Mesendoderm (in vitro differentiated cells): ENCODE data around the gene ADGRL3.
A peak's percentile ranks its signal among the peaks of the same experiment; 100 is the strongest.

Experiments
- DNase-seq: peaks from one replicate; pipeline ENCODE4 v3.0.0; 2013
- H2AK5ac ChIP-seq: 2 replicates; pipeline ENCODE4 v1.6.1; 2013; ENCODE audit warnings: low read length, inconsistent platforms
- H2BK120ac ChIP-seq: 2 replicates; pipeline ENCODE4 v1.6.1; 2013; ENCODE audit warnings: low read depth, mild to moderate bottlenecking, low read length, moderate library complexity, mixed read lengths
- H2BK15ac ChIP-seq: replicated peaks from 2 replicates; pipeline ENCODE4 v1.6.1; 2013; ENCODE audit warnings: low read depth, mild to moderate bottlenecking, moderate library complexity
- H2BK5ac ChIP-seq: 2 replicates; pipeline ENCODE4 v1.6.1; 2013; ENCODE audit warnings: low read length, inconsistent platforms
- H3K18ac ChIP-seq: 2 replicates; pipeline ENCODE4 v1.6.1; 2013; ENCODE audit warnings: mild to moderate bottlenecking, low read length, mixed read lengths
- H3K23ac ChIP-seq: one replicate; pipeline ENCODE4 v1.6.1; 2013; ENCODE audit warnings: low read length
- H3K27ac ChIP-seq: 2 replicates; pipeline ENCODE4 v1.5.1; 2013; ENCODE audit warnings: low read depth, mild to moderate bottlenecking, inconsistent platforms, low read length, moderate library complexity
- H3K27me3 ChIP-seq: 2 replicates; pipeline ENCODE4 v1.6.1; 2013; ENCODE audit warnings: low read length, control low read depth, mild to moderate bottlenecking, inconsistent platforms; ENCODE audit not compliant: insufficient read depth, poor library complexity
- H3K36me3 ChIP-seq: 2 replicates; pipeline ENCODE4 v1.6.1; 2013; ENCODE audit warnings: low read length, inconsistent platforms; ENCODE audit not compliant: control insufficient read depth, insufficient read depth
- H3K4ac ChIP-seq: one replicate; pipeline ENCODE4 v1.6.1; 2013; ENCODE audit warnings: low read depth, mild to moderate bottlenecking, low read length, moderate library complexity
- H3K4me1 ChIP-seq: 2 replicates; pipeline ENCODE4 v1.6.1; 2013; ENCODE audit warnings: low read depth, low read length, inconsistent platforms; ENCODE audit not compliant: control insufficient read depth
- H3K4me2 ChIP-seq: 2 replicates; pipeline ENCODE4 v1.6.1; 2013; ENCODE audit warnings: low read length
- H3K4me3 ChIP-seq: 2 replicates; pipeline ENCODE4 v1.5.1; 2013; ENCODE audit warnings: mild to moderate bottlenecking, low read length
- H3K56ac ChIP-seq: one replicate; pipeline ENCODE4 v1.6.1; 2013; ENCODE audit warnings: low read length
- H3K79me1 ChIP-seq: 2 replicates; pipeline ENCODE4 v1.6.1; 2013; ENCODE audit warnings: low read length, inconsistent platforms
- H3K79me2 ChIP-seq: 2 replicates; pipeline ENCODE4 v1.6.1; 2013; ENCODE audit warnings: mild to moderate bottlenecking, low read length; ENCODE audit not compliant: control insufficient read depth, insufficient read depth
- H3K9ac ChIP-seq: 2 replicates; pipeline ENCODE4 v1.6.1; 2013; ENCODE audit warnings: low read length, inconsistent platforms
- H4K5ac ChIP-seq: one replicate; pipeline ENCODE4 v1.6.1; 2013; ENCODE audit warnings: low read length
- H4K8ac ChIP-seq: one replicate; pipeline ENCODE4 v1.6.1; 2013; ENCODE audit warnings: low read depth, mild to moderate bottlenecking, control low read depth, low read length, moderate library complexity
- WGBS: extraction: QIAGEN DNeasy Blood & Tissue Kit; methylation state at CpG from one replicate; pipeline ENCODE4 v1.1.7; 2013; ENCODE audit warnings: low lambda C conversion rate, missing lambda C conversion rate; ENCODE audit not compliant: insufficient coverage; ENCODE audit errors: extremely low coverage; 5-methylcytosine and 5-hydroxymethylcytosine counted together

ADGRL3 gene

DNA sequence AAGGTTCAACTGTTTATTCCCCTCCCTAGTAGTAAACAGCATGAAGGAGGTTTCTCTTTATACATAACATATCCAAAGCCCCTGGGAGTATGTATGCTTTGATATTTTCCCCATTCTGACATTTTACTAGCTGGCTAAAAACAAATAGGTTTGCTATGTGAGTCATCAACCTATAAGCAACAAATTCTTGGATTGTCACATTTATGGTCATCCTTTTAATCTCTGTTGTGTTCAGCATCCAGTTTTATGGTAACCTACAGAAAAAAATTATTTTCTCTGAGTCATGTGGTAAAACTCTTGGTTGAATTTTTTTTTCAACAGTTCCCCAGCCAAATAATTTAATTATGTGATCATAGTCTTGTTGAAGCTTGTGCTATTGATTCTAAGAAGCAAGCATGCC lies 734.1 kb downstream of the ADGRL3 start:
- Histone ChIP-seq H3K4ac (no peak overlapping the region), H3K27ac (no peak overlapping the region), H2BK15ac (no peak overlapping the region), H3K4me2 (no peak overlapping the region), H2BK120ac (no peak overlapping the region), H4K5ac (no peak overlapping the region), H2BK5ac (no peak overlapping the region), H3K4me3 (no peak overlapping the region), H2AK5ac (no peak overlapping the region), H3K36me3 (no peaks in the 10 kb centered on the region), H3K56ac (no peak overlapping the region), H3K4me1 (no peaks in the 10 kb centered on the region), H3K79me2 (no peaks in the 10 kb centered on the region), H3K79me1 (no peaks in the 10 kb centered on the region), H3K23ac (no peak overlapping the region), H4K8ac (no peak overlapping the region), H3K27me3 (no peaks in the 10 kb centered on the region), H3K18ac (no peak overlapping the region), H3K9ac (no peak overlapping the region)
- DNase-seq, result no peak

DNA sequence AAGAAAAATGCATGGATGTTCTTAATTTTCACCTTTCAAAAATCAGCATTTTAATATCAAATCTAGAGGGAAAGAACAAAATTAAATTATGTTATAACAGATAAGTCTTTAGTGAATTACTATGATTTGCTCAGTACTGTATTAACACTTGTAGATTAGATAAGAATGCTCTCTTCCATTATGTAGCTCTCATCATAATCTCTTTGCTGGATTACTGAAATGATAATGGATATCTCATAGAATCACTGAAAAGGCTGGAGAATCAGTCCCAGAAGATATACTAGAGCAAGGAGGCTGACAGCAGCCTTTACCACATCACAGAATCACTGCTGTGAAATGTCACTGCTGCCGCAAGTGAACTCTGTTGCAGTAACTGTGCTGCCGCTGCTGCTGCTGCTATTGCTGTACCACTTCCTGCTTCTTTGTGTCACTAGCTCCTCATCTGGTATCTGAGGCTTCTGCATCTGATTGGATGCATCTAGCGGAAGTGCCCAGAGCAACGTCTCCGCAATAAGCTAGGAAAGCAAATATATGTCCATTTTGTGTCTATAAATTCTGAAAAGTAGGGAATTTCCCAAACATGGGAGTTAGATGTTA lies 738.2 kb downstream of the ADGRL3 start:
- Histone ChIP-seq H2AK5ac (no peak overlapping the region), H3K79me1 (no peaks in the 10 kb centered on the region), H3K4ac (no peak overlapping the region), H3K9ac (no peak overlapping the region), H3K18ac (no peak overlapping the region), H3K56ac (no peak overlapping the region), H2BK15ac (no peak overlapping the region), H3K4me2 (no peak overlapping the region), H4K8ac (no peak overlapping the region), H4K5ac (no peak overlapping the region), H3K4me1 (no peaks in the 10 kb centered on the region), H3K23ac (no peak overlapping the region), H3K79me2 (no peaks in the 10 kb centered on the region), H3K27me3 (no peaks in the 10 kb centered on the region), H3K36me3 (no peaks in the 10 kb centered on the region), H3K4me3 (no peak overlapping the region), H2BK120ac (no peak overlapping the region), H2BK5ac (no peak overlapping the region), H3K27ac (no peak overlapping the region)
- DNase-seq, result peak; percentile 88
- no CpG with 5 or more reads among the region's 5 CpGs for WGBS

DNA sequence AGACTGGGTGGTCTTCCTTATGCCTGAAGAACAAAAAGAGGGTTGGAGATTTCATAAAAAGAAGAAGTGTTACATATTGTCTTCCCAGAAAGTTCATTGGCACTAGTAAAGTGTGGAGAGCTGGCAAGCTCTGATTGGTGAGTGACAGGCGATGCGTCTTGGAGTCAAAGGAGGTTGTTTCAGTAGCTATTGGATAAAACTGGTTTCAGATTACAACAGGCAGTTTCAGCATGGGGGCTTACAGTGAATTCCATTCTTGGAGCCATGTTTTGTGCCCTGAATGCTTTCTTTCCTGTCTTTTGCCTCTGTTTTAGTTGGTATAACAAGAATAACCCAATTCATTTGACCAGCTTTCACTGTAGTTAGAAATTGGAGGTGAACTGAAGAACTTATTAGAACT lies 750.5 kb downstream of the ADGRL3 start:
- H3K4me2 ChIP-seq, result no peak overlapping the region
- H3K18ac ChIP-seq, result no peak overlapping the region
- no peak overlapping the region for H3K4me3 ChIP-seq
- H2BK15ac ChIP-seq, result no peak overlapping the region
- DNase-seq, result peak; percentile 44
- H3K4me1 ChIP-seq, result peaks cover 2% of the 10 kb centered on the region
- H3K27ac ChIP-seq, result no peak overlapping the region
- H3K56ac ChIP-seq, result no peak overlapping the region
- H3K9ac ChIP-seq, result no peak overlapping the region
- no peaks in the 10 kb centered on the region for H3K36me3 ChIP-seq
- H2BK5ac ChIP-seq, result no peak overlapping the region
- no peaks in the 10 kb centered on the region for H3K79me1 ChIP-seq
- no peak overlapping the region for H2BK120ac ChIP-seq
- no peak overlapping the region for H4K5ac ChIP-seq
- WGBS, result no CpG with 5 or more reads among the region's 2 CpGs
- H3K4ac ChIP-seq, result no peak overlapping the region
- H3K79me2 ChIP-seq, result no peaks in the 10 kb centered on the region
- no peak overlapping the region for H4K8ac ChIP-seq
- H3K27me3 ChIP-seq, result no peaks in the 10 kb centered on the region
- no peak overlapping the region for H2AK5ac ChIP-seq
- H3K23ac ChIP-seq, result no peak overlapping the region

DNA sequence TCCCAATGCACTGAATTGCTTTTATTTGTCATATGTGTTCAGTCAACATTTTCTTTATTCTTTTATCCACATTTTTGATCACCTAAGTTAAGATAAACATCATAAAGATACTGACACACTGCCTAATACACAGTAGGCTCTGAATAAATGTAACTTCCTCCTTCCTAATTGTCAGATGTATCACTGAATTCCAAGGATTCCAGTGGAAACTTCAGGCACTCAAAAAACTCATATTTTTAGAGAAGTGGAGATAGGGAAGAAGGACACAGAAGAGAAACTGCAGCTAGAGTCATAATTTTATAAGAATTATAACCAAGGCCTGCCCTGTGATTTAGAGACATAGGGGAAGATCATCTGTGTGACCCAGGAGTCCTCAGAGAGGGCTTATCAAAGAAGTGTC lies 753.3 kb downstream of the ADGRL3 start:
- H2BK120ac ChIP-seq, result no peak overlapping the region
- H3K23ac ChIP-seq, result no peak overlapping the region
- no peak overlapping the region for H2BK15ac ChIP-seq
- H3K4me2 ChIP-seq, result no peak overlapping the region
- H2AK5ac ChIP-seq, result no peak overlapping the region
- no peak overlapping the region for H3K27ac ChIP-seq
- no peak for DNase-seq
- no peaks in the 10 kb centered on the region for H3K36me3 ChIP-seq
- H3K4me3 ChIP-seq, result no peak overlapping the region
- H4K5ac ChIP-seq, result no peak overlapping the region
- no peaks in the 10 kb centered on the region for H3K27me3 ChIP-seq
- H2BK5ac ChIP-seq, result no peak overlapping the region
- no peak overlapping the region for H4K8ac ChIP-seq
- no peaks in the 10 kb centered on the region for H3K79me2 ChIP-seq
- no peak overlapping the region for H3K18ac ChIP-seq
- H3K4me1 ChIP-seq, result peaks cover 2% of the 10 kb centered on the region
- H3K79me1 ChIP-seq, result no peaks in the 10 kb centered on the region
- no peak overlapping the region for H3K4ac ChIP-seq
- H3K9ac ChIP-seq, result no peak overlapping the region
- no peak overlapping the region for H3K56ac ChIP-seq

DNA sequence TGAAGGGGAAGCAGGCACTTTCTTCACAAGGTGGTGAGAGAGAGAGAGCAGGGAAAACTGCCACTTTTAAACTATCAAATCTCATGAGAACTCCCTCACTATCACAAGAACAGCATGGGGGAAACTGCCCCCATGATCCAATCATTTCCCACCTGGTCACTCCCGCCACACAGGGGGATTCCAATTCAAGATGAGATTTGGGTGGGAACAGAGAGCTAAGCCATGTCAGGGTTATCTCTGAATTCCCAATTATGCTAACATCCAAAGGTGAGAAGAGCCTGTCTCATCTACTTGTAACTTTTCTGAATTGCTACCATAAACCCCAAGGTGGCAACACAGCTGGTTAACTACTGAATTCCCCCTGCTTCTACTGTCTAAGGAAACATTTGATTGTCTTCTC lies 758.5 kb downstream of the ADGRL3 start:
- Histone ChIP-seq H2BK15ac (no peak overlapping the region), H3K4me1 (peaks cover 2% of the 10 kb centered on the region), H3K27me3 (no peaks in the 10 kb centered on the region), H3K56ac (no peak overlapping the region), H3K4me2 (no peak overlapping the region), H2BK120ac (no peak overlapping the region), H3K4ac (no peak overlapping the region), H4K5ac (no peak overlapping the region), H4K8ac (no peak overlapping the region), H2AK5ac (no peak overlapping the region), H3K4me3 (no peak overlapping the region), H3K23ac (no peak overlapping the region), H3K79me1 (no peaks in the 10 kb centered on the region), H3K79me2 (no peaks in the 10 kb centered on the region), H3K27ac (no peak overlapping the region), H3K18ac (no peak overlapping the region), H2BK5ac (no peak overlapping the region), H3K36me3 (no peaks in the 10 kb centered on the region), H3K9ac (no peak overlapping the region)
- peak; percentile 97 for DNase-seq
- WGBS, result no CpG with 5 or more reads among the region's 1 CpG

DNA sequence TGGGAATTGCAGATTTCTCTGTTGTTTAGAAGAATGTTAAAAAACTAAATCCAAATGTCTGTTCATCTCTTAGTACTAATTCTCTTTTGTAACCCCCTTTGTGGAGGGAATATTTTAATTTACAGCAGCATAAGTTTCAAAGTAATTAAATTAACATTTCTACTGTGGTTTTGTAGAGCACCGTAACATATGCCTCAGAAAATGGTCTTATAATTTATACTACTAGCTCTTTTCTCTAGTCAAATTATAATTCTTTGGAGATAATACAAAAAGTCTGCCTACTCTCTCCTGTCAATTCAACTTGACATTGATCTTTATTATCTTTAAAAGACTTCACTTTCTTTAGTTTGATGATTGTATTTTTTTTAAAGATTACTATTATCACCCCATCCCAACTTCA lies 759.0 kb downstream of the ADGRL3 start:
- no peak for DNase-seq
- H3K56ac ChIP-seq, result no peak overlapping the region
- WGBS, result no CpG with 5 or more reads among the region's 1 CpG
- no peaks in the 10 kb centered on the region for H3K79me2 ChIP-seq
- no peaks in the 10 kb centered on the region for H3K79me1 ChIP-seq
- H2BK15ac ChIP-seq, result no peak overlapping the region
- no peak overlapping the region for H3K18ac ChIP-seq
- no peak overlapping the region for H3K27ac ChIP-seq
- peaks cover 2% of the 10 kb centered on the region for H3K4me1 ChIP-seq
- no peak overlapping the region for H4K5ac ChIP-seq
- no peak overlapping the region for H3K4ac ChIP-seq
- H2BK120ac ChIP-seq, result no peak overlapping the region
- H3K23ac ChIP-seq, result no peak overlapping the region
- H3K36me3 ChIP-seq, result no peaks in the 10 kb centered on the region
- H3K4me3 ChIP-seq, result no peak overlapping the region
- no peak overlapping the region for H4K8ac ChIP-seq
- H3K9ac ChIP-seq, result no peak overlapping the region
- no peak overlapping the region for H2AK5ac ChIP-seq
- H2BK5ac ChIP-seq, result no peak overlapping the region
- H3K27me3 ChIP-seq, result no peaks in the 10 kb centered on the region
- H3K4me2 ChIP-seq, result no peak overlapping the region
